ENCODE data around the gene GPR162.

The GPR162 gene

GRCh38 chr12:6821591-6822425 lies at the start of gene GPR162:
TSS of gene GPR162 (plus strand) at chr12:6821821. CDS start at chr12:6823899, 2,078 bp downstream.
- H3K9me3 ChIP-seq (ENCODE audit: control insufficient read depth, insufficient read depth, low read length) = no peaks in the 10 kb centered on the region
- H3K4me1 ChIP-seq (ENCODE audit: control insufficient read depth, insufficient read depth, low read length) = peaks cover 22% of the 10 kb centered on the region
- no peak within 1 kb of the TSS for H3K27ac ChIP-seq (ENCODE audit: low read length)
- no peaks in the 10 kb centered on the region for H3K27me3 ChIP-seq (ENCODE audit: control insufficient read depth, insufficient read depth, low read length)
- WGBS (ENCODE audit: insufficient coverage, insufficient read length) = no CpG with 5 or more reads among the region's 28 CpGs
- peak within 1 kb of the TSS; percentile 43 for H3K4me3 ChIP-seq (ENCODE audit: low read length)
- no peaks in the 10 kb centered on the region for H3K36me3 ChIP-seq (ENCODE audit: control insufficient read depth, insufficient read depth, low read length)
- DNase-seq (ENCODE audit: low read depth, low spot score) = no peak

GRCh38 chr12:6772331-6772695 lies 49.3 kb upstream of the GPR162 start, which contains the start of gene LAG3:
TSS of gene LAG3 (plus strand) at chr12:6772520. CDS start at chr12:6772853, 333 bp downstream.
- no peak for DNase-seq (ENCODE audit: low read depth, low spot score)
- WGBS (ENCODE audit: insufficient coverage, insufficient read length) = no CpG with 5 or more reads among the region's 15 CpGs
- H3K27ac ChIP-seq (ENCODE audit: low read length) = no peak within 1 kb of the TSS
- H3K27me3 ChIP-seq (ENCODE audit: control insufficient read depth, insufficient read depth, low read length) = peaks cover 2% of the 10 kb centered on the region; the same call in 1 of the 2 replicates
- peak within 1 kb of the TSS; percentile 31; the same call in 1 of the 2 replicates for H3K4me3 ChIP-seq (ENCODE audit: low read length)
- peaks cover 12% of the 10 kb centered on the region for H3K4me1 ChIP-seq (ENCODE audit: control insufficient read depth, insufficient read depth, low read length)
- H3K9me3 ChIP-seq (ENCODE audit: control insufficient read depth, insufficient read depth, low read length) = no peaks in the 10 kb centered on the region
- H3K36me3 ChIP-seq (ENCODE audit: control insufficient read depth, insufficient read depth, low read length) = peaks cover 11% of the 10 kb centered on the region

- no CpG with 5 or more reads among the region's 21 CpGs for WGBS (ENCODE audit: insufficient coverage, insufficient read length)
- Histone ChIP-seq H3K27me3 (ENCODE audit: control insufficient read depth, insufficient read depth, low read length) (peaks cover 3% of the 10 kb centered on the region; the same call in 1 of the 2 replicates), H3K9me3 (ENCODE audit: control insufficient read depth, insufficient read depth, low read length) (no peaks in the 10 kb centered on the region), H3K4me1 (ENCODE audit: control insufficient read depth, insufficient read depth, low read length) (peaks cover 12% of the 10 kb centered on the region), H3K36me3 (ENCODE audit: control insufficient read depth, insufficient read depth, low read length) (peaks cover 11% of the 10 kb centered on the region), H3K4me3 (ENCODE audit: low read length) (peak overlapping the region; percentile 31; the same call in 1 of the 2 replicates), H3K27ac (ENCODE audit: low read length) (no peak overlapping the region)
- no peak for DNase-seq (ENCODE audit: low read depth, low spot score)
These were observed 48.7 kb upstream of the GPR162 start for GRCh38 chr12:6772726-6773589.

GRCh38 chr12:6773590-6774351 lies 47.9 kb upstream of the GPR162 start:
- H3K36me3 ChIP-seq (ENCODE audit: control insufficient read depth, insufficient read depth, low read length) = peaks cover 11% of the 10 kb centered on the region
- peaks cover 3% of the 10 kb centered on the region; the same call in 1 of the 2 replicates for H3K27me3 ChIP-seq (ENCODE audit: control insufficient read depth, insufficient read depth, low read length)
- no CpG with 5 or more reads among the region's 60 CpGs for WGBS (ENCODE audit: insufficient coverage, insufficient read length)
- H3K27ac ChIP-seq (ENCODE audit: low read length) = no peak overlapping the region
- peaks cover 9% of the 10 kb centered on the region for H3K4me1 ChIP-seq (ENCODE audit: control insufficient read depth, insufficient read depth, low read length)
- no peaks in the 10 kb centered on the region for H3K9me3 ChIP-seq (ENCODE audit: control insufficient read depth, insufficient read depth, low read length)
- no peak for DNase-seq (ENCODE audit: low read depth, low spot score)
- H3K4me3 ChIP-seq (ENCODE audit: low read length) = peak overlapping the region; percentile 31; the same call in 1 of the 2 replicates

GRCh38 chr12:6774499-6775062 lies 47.0 kb upstream of the GPR162 start:
- Histone ChIP-seq H3K4me1 (ENCODE audit: control insufficient read depth, insufficient read depth, low read length) (peaks cover 6% of the 10 kb centered on the region), H3K4me3 (ENCODE audit: low read length) (no peak overlapping the region), H3K9me3 (ENCODE audit: control insufficient read depth, insufficient read depth, low read length) (no peaks in the 10 kb centered on the region), H3K27me3 (ENCODE audit: control insufficient read depth, insufficient read depth, low read length) (peaks cover 3% of the 10 kb centered on the region; the same call in 1 of the 2 replicates), H3K36me3 (ENCODE audit: control insufficient read depth, insufficient read depth, low read length) (peaks cover 11% of the 10 kb centered on the region), H3K27ac (ENCODE audit: low read length) (no peak overlapping the region)
- DNase-seq (ENCODE audit: low read depth, low spot score) = no peak
- WGBS (ENCODE audit: insufficient coverage, insufficient read length) = no CpG with 5 or more reads among the region's 15 CpGs

GRCh38 chr12:6775185-6776174 lies 46.1 kb upstream of the GPR162 start:
- H3K27ac ChIP-seq (ENCODE audit: low read length) = no peak overlapping the region
- H3K36me3 ChIP-seq (ENCODE audit: control insufficient read depth, insufficient read depth, low read length) = peaks cover 4% of the 10 kb centered on the region; the same call in 1 of the 2 replicates
- no CpG with 5 or more reads among the region's 16 CpGs for WGBS (ENCODE audit: insufficient coverage, insufficient read length)
- DNase-seq (ENCODE audit: low read depth, low spot score) = no peak
- no peaks in the 10 kb centered on the region for H3K9me3 ChIP-seq (ENCODE audit: control insufficient read depth, insufficient read depth, low read length)
- H3K4me3 ChIP-seq (ENCODE audit: low read length) = no peak overlapping the region
- peaks cover 3% of the 10 kb centered on the region; the same call in 1 of the 2 replicates for H3K27me3 ChIP-seq (ENCODE audit: control insufficient read depth, insufficient read depth, low read length)
- H3K4me1 ChIP-seq (ENCODE audit: control insufficient read depth, insufficient read depth, low read length) = peaks cover 4% of the 10 kb centered on the region

- no peak overlapping the region for H3K27ac ChIP-seq (ENCODE audit: low read length)
- peaks cover 3% of the 10 kb centered on the region; the same call in 1 of the 2 replicates for H3K27me3 ChIP-seq (ENCODE audit: control insufficient read depth, insufficient read depth, low read length)
- no CpG with 5 or more reads among the region's 5 CpGs for WGBS (ENCODE audit: insufficient coverage, insufficient read length)
- H3K9me3 ChIP-seq (ENCODE audit: control insufficient read depth, insufficient read depth, low read length) = no peaks in the 10 kb centered on the region
- no peak overlapping the region for H3K4me3 ChIP-seq (ENCODE audit: low read length)
- no peaks in the 10 kb centered on the region for H3K36me3 ChIP-seq (ENCODE audit: control insufficient read depth, insufficient read depth, low read length)
- DNase-seq (ENCODE audit: low read depth, low spot score) = no peak
- H3K4me1 ChIP-seq (ENCODE audit: control insufficient read depth, insufficient read depth, low read length) = peaks cover 2% of the 10 kb centered on the region
These were observed 44.2 kb upstream of the GPR162 start for GRCh38 chr12:6777386-6777785.

- peaks cover 1% of the 10 kb centered on the region; the same call in 1 of the 2 replicates for H3K27me3 ChIP-seq (ENCODE audit: control insufficient read depth, insufficient read depth, low read length)
- H3K36me3 ChIP-seq (ENCODE audit: control insufficient read depth, insufficient read depth, low read length) = no peaks in the 10 kb centered on the region
- WGBS (ENCODE audit: insufficient coverage, insufficient read length) = no CpG with 5 or more reads among the region's 14 CpGs
- no peak for DNase-seq (ENCODE audit: low read depth, low spot score)
- no peak overlapping the region for H3K27ac ChIP-seq (ENCODE audit: low read length)
- no peaks in the 10 kb centered on the region for H3K9me3 ChIP-seq (ENCODE audit: control insufficient read depth, insufficient read depth, low read length)
- peak overlapping the region; percentile 0; the same call in 1 of the 2 replicates for H3K4me3 ChIP-seq (ENCODE audit: low read length)
- H3K4me1 ChIP-seq (ENCODE audit: control insufficient read depth, insufficient read depth, low read length) = peaks cover 1% of the 10 kb centered on the region; the same call in 1 of the 2 replicates
These were observed 43.4 kb upstream of the GPR162 start for GRCh38 chr12:6778217-6778573.

Measured in iPS DF 6.9 (cell line).